Esophagus squamous epithelium (tissue), 4 donors: Measurements from ENCODE around the gene TTC22.

ENCODE experiments used
- CTCF ChIP-seq, 6 experiments: fragments of 450-650 bp in 4 of 6; fragments of 200-600 bp in 2 of 6; sonication (generic) in 2 of 6; IDR thresholded peaks; one replicate each; pipeline ENCODE4 v1.5.1; 2016 to 2019; ENCODE audit warnings: antibody characterized with exemption in 6 of 6, mild to moderate bottlenecking in 4 of 6, moderate library complexity in 4 of 6
- POLR2A ChIP-seq, 4 donors: fragments of 450-650 bp; IDR thresholded peaks; one replicate each; pipeline ENCODE4 v1.6.1; 2017; ENCODE audit warnings: antibody characterized with exemption in 4 of 4, mild to moderate bottlenecking in 4 of 4, moderate library complexity in 3 of 4

GRCh38 chr1:54774820-54775498 is 26.2 kb downstream of the TTC22 start:
- no peak for TF ChIP-seq CTCF (IDR thresholded peaks at IDR 0.05)
- no peak for TF ChIP-seq POLR2A (IDR thresholded peaks at IDR 0.05)
